ENCODE data around the gene AGRN. TPM values are rescaled to one million over a fixed set of nuclear protein-coding genes. Genes with fewer than 3 reads are reported as not detected.

AGRN gene
- total RNA-seq, 1 experiment from 2014 or later, result 175 TPM

DNA sequence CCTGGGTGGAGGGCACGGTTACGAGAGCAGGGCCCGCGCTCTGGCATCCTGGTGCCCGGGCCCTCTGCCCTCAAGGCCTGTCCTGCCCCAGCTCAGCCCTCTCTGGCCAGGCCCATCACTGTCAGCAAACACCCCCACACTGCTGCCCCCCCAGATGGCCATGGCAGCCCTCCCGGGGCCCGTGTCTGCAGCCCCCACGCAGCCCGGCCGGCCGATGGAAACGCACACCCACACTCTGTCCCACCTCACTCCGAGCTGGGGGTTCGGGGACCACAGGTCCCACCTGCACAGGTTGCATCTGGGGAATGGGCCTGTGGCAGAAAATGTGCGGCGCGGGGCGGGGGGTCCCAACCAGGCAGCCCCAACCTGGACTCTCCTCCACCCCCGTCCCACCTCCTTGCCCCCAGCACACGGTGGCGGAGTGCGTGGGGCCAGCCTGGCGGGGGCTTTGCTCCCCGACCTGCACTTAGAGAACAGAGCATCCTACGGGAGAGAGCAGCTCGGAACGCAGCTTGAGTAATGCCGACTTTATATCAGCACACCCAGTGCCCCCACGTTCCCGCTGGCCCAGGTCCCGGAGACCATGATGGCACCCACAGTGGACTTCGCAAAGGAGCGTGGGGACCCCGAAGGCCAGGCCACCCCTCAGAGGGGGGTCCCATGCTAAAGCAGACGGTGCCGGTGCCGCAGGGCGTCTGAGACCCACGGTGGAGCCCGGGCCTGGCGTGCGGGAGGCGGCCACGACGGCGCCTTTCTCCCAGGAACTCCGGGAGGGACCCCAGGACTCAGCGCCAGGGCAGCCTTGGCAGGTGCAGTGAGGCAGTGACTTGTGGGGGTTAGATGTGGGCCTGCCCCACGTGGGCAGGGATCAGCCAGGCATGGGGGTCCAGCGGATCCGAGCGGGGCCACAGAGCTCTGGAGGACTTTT lies 61.7 kb downstream of the AGRN start:
- H2BK12ac ChIP-seq (ENCODE audit: insufficient read length, low read depth, low read length), result no peak overlapping the region
- no peaks in the 10 kb centered on the region for H3K4me1 Mint-ChIP-seq
- H4K8ac ChIP-seq (replicated peaks; ENCODE audit: insufficient read length, low read depth, low read length), result no peak overlapping the region
- no peaks in the 10 kb centered on the region; the same call in 1 of the 2 replicates for H3K4me1 ChIP-seq (ENCODE audit: insufficient read depth, low read length)
- H3K23ac ChIP-seq (ENCODE audit: insufficient read length, low read depth, low read length), result no peak overlapping the region
- no peak for TF ChIP-seq CTCF (conservative IDR thresholded peaks at IDR 0.05)
- no peak overlapping the region for H3K27ac ChIP-seq (ENCODE audit: insufficient read length, low read depth, low read length)
- no peaks in the 10 kb centered on the region for H3K9me3 ChIP-seq (ENCODE audit: control insufficient read depth, low read depth, low read length)
- H2BK120ac ChIP-seq (ENCODE audit: low read depth, low read length, poor library complexity, severe bottlenecking), result no peak overlapping the region
- no peak overlapping the region for H2BK20ac ChIP-seq (ENCODE audit: low read depth, low read length, poor library complexity, severe bottlenecking)
- H2BK15ac ChIP-seq (ENCODE audit: low read depth, low read length), result no peak overlapping the region; the same call in 1 of the 2 replicates
- no peak for DNase-seq
- H3K27me3 Mint-ChIP-seq (ENCODE audit: low read depth), result peaks cover 5% of the 10 kb centered on the region; the same call in 1 of the 2 replicates
- no peaks in the 10 kb centered on the region for H3K79me1 ChIP-seq (ENCODE audit: insufficient read depth, low read depth, low read length, poor library complexity, severe bottlenecking)
- no peaks in the 10 kb centered on the region for H3K27me3 ChIP-seq (ENCODE audit: insufficient read depth, low read length)
- no peaks in the 10 kb centered on the region for H3K9me3 Mint-ChIP-seq
- no peak overlapping the region for H3K18ac ChIP-seq (ENCODE audit: insufficient read length, low read depth, low read length)
- no peak overlapping the region for H4K91ac ChIP-seq (ENCODE audit: insufficient read length, low read depth, low read length)
- no peak overlapping the region; the same call in 1 of the 2 replicates for H3K14ac ChIP-seq (ENCODE audit: insufficient read depth, low read length)
- no peaks in the 10 kb centered on the region for H3K79me2 ChIP-seq (ENCODE audit: insufficient read depth, low read length)
- H4K5ac ChIP-seq (ENCODE audit: insufficient read length, low read depth, low read length), result no peak overlapping the region
- H3K4me3 Mint-ChIP-seq, result no peak overlapping the region; a peak in 1 of 5 replicates
- no peak overlapping the region for H3K4ac ChIP-seq (ENCODE audit: low read depth, low read length)
- no peak overlapping the region for H3K27ac Mint-ChIP-seq
- H3K9ac ChIP-seq (ENCODE audit: extremely low read depth, insufficient read length, low read length), result no peak overlapping the region
- peaks cover 6% of the 10 kb centered on the region for H3K23me2 ChIP-seq (ENCODE audit: insufficient read length, low read depth, low read length, poor library complexity, severe bottlenecking)
- WGBS (ENCODE audit: extremely low coverage, insufficient read length, low lambda C conversion rate), result no CpG with 5 or more reads among the region's 52 CpGs
- H2AK5ac ChIP-seq (ENCODE audit: insufficient read length, low read length), result no peak overlapping the region
- H3T11ph ChIP-seq (ENCODE audit: low read length), result no peak overlapping the region
- no peak overlapping the region for H3K4me2 ChIP-seq (ENCODE audit: insufficient read depth, insufficient read length, low read length)
- H3K36me3 Mint-ChIP-seq (ENCODE audit: insufficient read depth in 1 of 3, low read depth in 3 of 3), result peaks cover 0 to 9% (median 0%) of the 10 kb centered on the region in 3 experiments; a peak in 5 of 7 replicates
- H4K20me1 ChIP-seq (ENCODE audit: control insufficient read depth, insufficient read depth, insufficient read length), result no peaks in the 10 kb centered on the region
- H2AFZ ChIP-seq (ENCODE audit: low read length), result no peak overlapping the region
- H3K56ac ChIP-seq (ENCODE audit: insufficient read length, low read depth, low read length), result no peak overlapping the region
- H2BK5ac ChIP-seq (ENCODE audit: insufficient read length, low read length), result no peak overlapping the region

Measured in H9 (cell line).